Pancreas (tissue), 10 donors: Measurements from ENCODE around the gene SRRT. TPM values are rescaled to one million over a fixed set of nuclear protein-coding genes. Genes with fewer than 3 reads are reported as not detected.

Experiments
- ATAC-seq, 4 donors: fragments of 200-7000 bp; cut with Tn5 transposase; one replicate each; pipeline versions ENCODE4 v1.8.0 to v1.9.1; 2020; ENCODE audit warnings: mild to moderate bottlenecking in 4 of 4, moderate library complexity in 4 of 4
- DNase-seq, 6 donors: peaks; one replicate each; pipeline ENCODE4 v3.0.0-alpha.2; 2020
- FAIRE-seq: peaks from 2 replicates; lab custom pipeline; 2012; peaks lifted over from hg19 to GRCh38; lab: Jason Lieb, UNC
- H3K27ac ChIP-seq, 4 donors: fragments of 200-600 bp; sonication (generic); 1 replicate in 3 of 4; 2 replicates in 1 of 4; pipeline versions ENCODE4 v1.5.0 to v1.8.0; 2020
- H3K27me3 ChIP-seq, 4 donors: fragments of 200-600 bp; one replicate each; pipeline ENCODE4 v1.8.0; 2021
- H3K36me3 ChIP-seq, 3 donors: fragments of 200-600 bp; sonication (generic) in 1 of 3; one replicate each; pipeline versions ENCODE4 v1.5.0 to v1.8.0; 2020 to 2021
- H3K4me1 ChIP-seq, 3 donors: fragments of 200-600 bp; one replicate each; pipeline ENCODE4 v1.8.0; 2021
- H3K4me3 ChIP-seq, 4 donors: fragments of 200-600 bp; sonication (generic) in 2 of 4; one replicate each; pipeline versions ENCODE4 v1.5.0 to v1.8.0; 2020 to 2021
- H3K9me3 ChIP-seq, 4 donors: fragments of 200-600 bp; one replicate each; pipeline ENCODE4 v1.8.0; 2021
- WGBS, 2 donors: extraction: QIAGEN DNeasy Blood & Tissue Kit; methylation state at CpG; one replicate each; pipeline ENCODE4 v1.1.7; 2013; 5-methylcytosine and 5-hydroxymethylcytosine counted together
- intact Hi-C, 3 donors: fragments of 100-400 bp; cut with DNase I; formaldehyde crosslinking; loops; one replicate each; pipeline versions ENCODE4 v1.11.1 to v1.14.2; 2022
- polyA plus RNA-seq, 2 donors: library from polyadenylated mRNA; stranded (reverse); fragments of 200-250 nt; gene quantifications; one replicate each; pipeline ENCODE4 v1.2.3, GENCODE V29; 2013
- total RNA-seq, 6 donors: library from RNA; stranded (reverse); fragmentation: NEBNext Ultra II Directional in 4 of 6; extraction: Animal tissue kit (Norgen Biotek cat#: 25700) in 4 of 6; gene quantifications; one replicate each; pipeline versions ENCODE4 v1.2.1 to v1.2.4, GENCODE V29; 2021 to 2023
- TF ChIP-seq, protein P1 (sequence below), 4 donors: fragments of 200-600 bp; sonication (generic) in 3 of 4; IDR thresholded peaks; one replicate each; pipeline versions ENCODE4 v1.5.0 to v1.8.0; 2021; ENCODE audit warnings: antibody characterized with exemption in 4 of 4
- donor health status: healthy with polysubstance abuse.
- donor health status: DM: no; HTN: no; CAD: no; lungs with moderate emphysema.
- donor health status: DM: no; HTN: no; CAD: no.
- donor health status: control.
- donor health status: control.
- donor health status: Bipolar disorder and iron deficiency.
- donor health status: DM: yes; HTN: yes; CAD: no.
- donor health status: DM: no; HTN: no; CAD: no.
- donor health status: DM: no; HTN: no; CAD: no.
- donor health status: DM: yes; HTN: yes; CAD: no.

Gene SRRT
- total and polyA plus RNA-seq, 8 donors, result 39.2 to 179 (median 60.3) TPM

DNA sequence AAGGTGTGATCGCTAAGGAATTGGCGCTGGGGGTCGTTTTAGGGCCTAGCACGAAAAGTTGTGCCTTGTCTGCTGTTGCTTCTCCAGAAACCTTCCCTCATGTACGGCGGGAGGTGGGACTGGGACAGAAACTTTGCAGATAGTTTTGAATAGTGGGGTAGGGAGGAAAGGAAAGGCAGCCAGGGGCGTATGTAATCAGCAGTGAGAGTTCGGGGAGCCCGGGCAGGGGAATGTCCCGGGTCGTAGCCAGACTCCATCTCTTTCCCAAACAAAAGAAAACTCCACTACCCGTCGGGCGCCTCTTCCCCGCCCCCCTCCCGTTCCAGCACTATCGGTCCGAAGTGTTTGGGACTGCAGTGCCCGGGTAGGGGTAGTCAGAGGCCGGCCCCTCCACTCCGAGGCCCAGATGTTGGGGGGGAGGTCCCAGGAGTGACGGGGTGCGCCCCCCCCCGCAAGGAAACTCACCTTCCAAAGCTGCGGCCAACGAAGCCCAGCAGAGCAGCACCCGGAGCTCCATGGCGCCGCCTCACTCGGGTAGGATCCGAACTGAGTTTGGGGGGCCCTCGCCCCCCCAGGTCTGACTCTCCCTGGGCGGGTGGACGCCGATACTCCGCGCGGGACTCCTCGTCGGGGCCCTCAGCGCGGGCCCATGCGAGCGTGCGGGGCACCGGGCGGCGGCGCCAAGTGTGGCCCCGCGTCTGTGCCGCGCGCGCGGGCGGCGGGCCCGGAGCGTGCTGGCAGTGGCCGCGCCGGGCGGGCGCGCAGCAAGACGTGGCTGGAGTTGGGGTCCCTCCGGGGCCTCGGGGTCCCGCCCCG, 48.2 kb upstream of the SRRT start:
- Histone ChIP-seq H3K4me1 (peaks cover 0 to 12% (median 11%) of the 10 kb centered on the region in 3 donors), H3K27ac (peak overlapping the region; percentile 22 to 75 (median 70)), H3K4me3 (peak overlapping the region; percentile 43 to 74 (median 63)), H3K9me3 (no peaks in the 10 kb centered on the region), H3K36me3 (peaks cover 0 to 17% (median 11%) of the 10 kb centered on the region in 3 donors), H3K27me3 (no peaks in the 10 kb centered on the region)
- ATAC-seq (peak; percentile 13 to 51 (median 32)), DNase-seq (peak in 1 of 6 donors; percentile 74), FAIRE-seq (no peak)
- 1% methylated on average over 43 to 71 of the region's 71 CpGs for WGBS, 2 donors
- intact Hi-C loops, result no loop called here
- TF ChIP-seq, protein P1, sequence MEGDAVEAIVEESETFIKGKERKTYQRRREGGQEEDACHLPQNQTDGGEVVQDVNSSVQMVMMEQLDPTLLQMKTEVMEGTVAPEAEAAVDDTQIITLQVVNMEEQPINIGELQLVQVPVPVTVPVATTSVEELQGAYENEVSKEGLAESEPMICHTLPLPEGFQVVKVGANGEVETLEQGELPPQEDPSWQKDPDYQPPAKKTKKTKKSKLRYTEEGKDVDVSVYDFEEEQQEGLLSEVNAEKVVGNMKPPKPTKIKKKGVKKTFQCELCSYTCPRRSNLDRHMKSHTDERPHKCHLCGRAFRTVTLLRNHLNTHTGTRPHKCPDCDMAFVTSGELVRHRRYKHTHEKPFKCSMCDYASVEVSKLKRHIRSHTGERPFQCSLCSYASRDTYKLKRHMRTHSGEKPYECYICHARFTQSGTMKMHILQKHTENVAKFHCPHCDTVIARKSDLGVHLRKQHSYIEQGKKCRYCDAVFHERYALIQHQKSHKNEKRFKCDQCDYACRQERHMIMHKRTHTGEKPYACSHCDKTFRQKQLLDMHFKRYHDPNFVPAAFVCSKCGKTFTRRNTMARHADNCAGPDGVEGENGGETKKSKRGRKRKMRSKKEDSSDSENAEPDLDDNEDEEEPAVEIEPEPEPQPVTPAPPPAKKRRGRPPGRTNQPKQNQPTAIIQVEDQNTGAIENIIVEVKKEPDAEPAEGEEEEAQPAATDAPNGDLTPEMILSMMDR (IDR thresholded peaks at IDR 0.05), result no peak

DNA sequence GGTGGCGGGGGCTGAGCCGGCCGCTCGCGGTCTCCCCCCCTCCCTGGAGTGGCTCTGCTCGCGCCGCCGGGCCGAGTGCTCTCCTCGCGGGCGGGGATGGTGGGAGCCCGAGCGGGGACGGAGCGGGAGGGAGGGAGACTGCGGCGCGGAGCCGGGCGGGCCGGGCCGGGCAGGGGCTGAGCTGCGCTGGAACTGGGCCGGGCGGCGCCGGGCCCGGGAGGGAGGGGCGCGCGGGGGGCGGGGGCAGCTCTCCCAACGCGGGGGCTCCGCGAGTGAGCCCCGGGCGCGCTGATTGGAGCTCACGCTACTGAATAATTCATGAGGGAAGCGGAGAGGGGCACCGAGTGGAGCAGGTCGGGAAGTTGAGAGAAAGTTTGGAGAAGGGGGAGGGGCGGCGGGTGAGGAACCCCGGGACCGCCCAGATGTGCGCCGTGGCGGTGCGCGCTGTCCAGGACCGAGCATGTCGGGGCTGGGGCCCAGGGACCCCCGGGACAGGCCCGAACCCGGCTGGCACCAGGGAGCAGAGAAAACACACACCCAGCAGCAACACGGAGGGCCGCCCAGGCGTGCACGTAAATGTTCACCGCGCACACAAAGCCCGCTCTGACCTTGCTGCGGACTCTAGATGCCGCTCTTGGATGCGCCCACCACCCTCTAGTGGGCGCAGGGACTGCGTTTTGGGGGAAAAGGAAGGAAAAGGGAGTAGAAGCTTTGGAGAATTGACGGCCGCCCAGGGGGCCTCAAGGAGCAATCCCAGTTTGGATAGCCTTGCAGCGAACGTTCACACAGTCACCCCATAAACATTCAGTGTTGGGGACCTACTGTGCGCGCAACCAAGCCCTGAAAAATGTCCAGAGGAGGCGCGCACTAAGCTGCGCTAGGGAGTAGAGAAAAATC, 47.3 kb upstream of the SRRT start, which contains the start of gene EPHB4:
Gene EPHB4 (minus strand): TSS at position 194 of the 897 bp plus-strand sequence. CDS start 493 bp downstream, outside the sequence.
- FAIRE-seq, result no peak
- 1% methylated on average over 45 to 80 of the region's 80 CpGs for WGBS, 2 donors

DNA sequence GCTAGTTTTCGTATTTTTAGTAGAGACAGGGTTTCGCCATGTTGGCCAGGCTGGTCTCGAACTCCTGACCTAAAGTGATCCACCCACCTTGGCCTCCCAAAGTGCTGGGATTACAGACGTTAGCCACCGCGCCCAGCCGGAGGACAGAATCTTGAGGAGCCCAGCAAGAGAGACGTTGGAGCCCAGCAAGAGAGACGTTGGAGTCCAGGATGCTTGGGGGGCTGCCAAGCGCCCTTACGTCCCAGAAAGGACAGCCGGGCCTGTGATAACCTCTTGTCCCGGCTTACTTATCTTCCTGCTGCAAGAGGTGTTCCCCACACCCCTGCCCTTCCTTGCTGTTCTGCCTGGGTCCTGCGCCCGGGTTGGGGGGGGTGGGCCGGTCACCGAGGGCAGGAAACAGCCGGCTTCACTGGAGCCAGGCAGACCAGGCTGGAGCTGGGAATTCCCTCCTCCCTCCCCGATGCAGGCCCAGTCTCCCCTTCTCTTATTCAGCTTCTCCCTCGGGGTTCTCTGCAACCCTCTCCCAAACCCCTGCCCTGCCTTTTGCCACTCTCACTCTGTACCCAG, 45.7 kb upstream of the SRRT start:
- FAIRE-seq (no peak), ATAC-seq (no peak), DNase-seq (peak in 2 of 6 donors; percentile 35 to 38)
- intact Hi-C loops, result no loop called here
- Histone ChIP-seq H3K9me3 (no peaks in the 10 kb centered on the region), H3K27ac (peak overlapping the region in 2 of 4 donors; percentile 30 to 33), H3K36me3 (no peaks in the 10 kb centered on the region), H3K4me3 (no peak overlapping the region), H3K4me1 (peaks cover 11 to 22% (median 21%) of the 10 kb centered on the region in 3 donors), H3K27me3 (no peaks in the 10 kb centered on the region)
- TF ChIP-seq, protein P1 (IDR thresholded peaks at IDR 0.05), result no peak
- WGBS, 2 donors, result 40 to 45% methylated on average over 19 to 20 of the region's 20 CpGs

More for the DNA sequence above, 47.3 kb upstream of the SRRT start, which contains the start of gene EPHB4:
- peak; percentile 83 to 88 (median 86) for DNase-seq
- H3K4me1 ChIP-seq, result peaks cover 6 to 20% (median 20%) of the 10 kb centered on the region in 3 donors
- no peaks in the 10 kb centered on the region for H3K27me3 ChIP-seq
- no peaks in the 10 kb centered on the region for H3K9me3 ChIP-seq
- peak within 1 kb of the TSS; percentile 22 to 75 (median 70) for H3K27ac ChIP-seq
- peak; percentile 75 to 84 (median 82) for ATAC-seq
- intact Hi-C loops, result no loop called here
- H3K4me3 ChIP-seq, result peak within 1 kb of the TSS; percentile 43 to 74 (median 63)
- H3K36me3 ChIP-seq, result peaks cover 0 to 11% (median 9%) of the 10 kb centered on the region in 3 donors
- TF ChIP-seq, protein P1 (IDR thresholded peaks at IDR 0.05), result no peak

DNA sequence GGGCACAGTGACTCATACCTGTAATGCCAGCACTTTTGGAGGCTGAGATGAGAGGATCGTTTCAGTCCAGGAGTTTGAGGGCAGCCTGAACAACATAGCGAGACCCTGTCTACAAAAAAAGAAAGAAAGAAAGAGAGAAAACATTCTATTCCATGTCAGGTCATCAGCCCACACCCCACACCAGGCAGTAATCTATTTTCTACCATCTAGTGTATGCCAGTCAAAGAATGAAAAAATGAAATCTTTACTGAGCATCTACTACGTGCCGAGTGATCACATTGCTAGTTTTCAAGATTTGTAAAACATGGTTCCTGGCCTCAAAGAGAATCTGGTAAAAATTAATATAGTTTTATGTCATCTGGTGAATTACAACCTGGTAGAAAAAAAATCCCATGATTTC, 44.5 kb upstream of the SRRT start:
- intact Hi-C loops, result no loop called here
- 86 to 90% methylated on average over 4 of the region's 4 CpGs for WGBS, 2 donors
- Histone ChIP-seq H3K27me3 (no peaks in the 10 kb centered on the region), H3K27ac (peak overlapping the region in 2 of 4 donors; percentile 18 to 86), H3K36me3 (no peaks in the 10 kb centered on the region), H3K9me3 (no peaks in the 10 kb centered on the region), H3K4me3 (no peak overlapping the region), H3K4me1 (peaks cover 11 to 22% (median 19%) of the 10 kb centered on the region in 3 donors)
- ATAC-seq (no peak), FAIRE-seq (no peak), DNase-seq (no peak)
- TF ChIP-seq, protein P1 (IDR thresholded peaks at IDR 0.05), result no peak
